Activated effector memory CD4-positive, alpha-beta T cell treated with anti-CD3 and anti-CD28 coated beads, Interleukin-2, amount 50 U/mL, for 16 hours (primary cell): Measurements from ENCODE around the gene C19orf85.
A peak's percentile ranks its signal among the peaks of the same experiment; 100 is the strongest.

Source experiments
- DNase-seq: peaks from one replicate; pipeline ENCODE4 v3.0.0-alpha.2; 2020

C19orf85 gene

GRCh38 chr19:55488986-55489710 is 24.6 kb upstream of the C19orf85 start:
- DNase-seq = no peak

DNA sequence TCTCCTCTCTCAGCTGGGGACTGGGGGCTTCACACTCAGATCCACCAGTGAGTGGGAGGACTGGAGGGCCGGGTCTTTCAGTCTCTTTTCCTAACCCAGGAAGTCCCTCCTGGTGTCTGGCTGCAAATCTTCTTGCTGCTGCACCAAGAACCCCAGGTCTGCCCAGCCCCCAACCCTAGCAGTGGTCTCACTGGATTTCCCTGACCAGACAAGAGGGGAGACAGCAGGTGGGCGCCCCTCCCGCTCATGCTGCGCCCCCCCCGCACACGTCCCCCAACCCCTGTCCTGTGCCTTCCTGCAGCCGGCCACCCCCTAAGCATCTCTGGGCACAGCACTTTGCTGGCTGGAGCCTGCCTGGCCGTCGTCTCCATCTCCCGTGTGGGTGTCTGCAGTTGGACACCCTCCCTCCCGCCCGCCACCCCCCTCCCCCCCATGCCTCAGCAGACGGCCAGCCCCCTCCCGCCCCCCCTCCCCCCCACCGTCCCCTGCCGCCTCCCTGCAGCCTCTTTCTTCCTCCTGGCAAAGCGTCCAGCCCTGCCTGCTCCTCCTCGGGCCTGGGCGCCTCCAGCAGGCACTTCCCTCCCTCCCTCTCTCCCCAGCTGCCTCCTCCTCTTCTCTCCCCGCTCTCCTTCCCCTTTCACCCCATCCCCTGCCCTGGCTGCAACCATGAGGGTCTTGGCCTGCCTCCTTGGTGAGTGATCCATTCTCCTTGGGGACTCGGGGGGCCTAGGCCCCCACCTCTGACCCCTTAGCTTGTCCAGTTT is 23.6 kb upstream of the C19orf85 start, which contains the start of gene SSC5D:
Gene SSC5D, plus strand, starts transcription at position 513 of the 764 bp plus-strand sequence. Its CDS starts 154 bp downstream, at position 667.
- DNase-seq = no peak

DNA sequence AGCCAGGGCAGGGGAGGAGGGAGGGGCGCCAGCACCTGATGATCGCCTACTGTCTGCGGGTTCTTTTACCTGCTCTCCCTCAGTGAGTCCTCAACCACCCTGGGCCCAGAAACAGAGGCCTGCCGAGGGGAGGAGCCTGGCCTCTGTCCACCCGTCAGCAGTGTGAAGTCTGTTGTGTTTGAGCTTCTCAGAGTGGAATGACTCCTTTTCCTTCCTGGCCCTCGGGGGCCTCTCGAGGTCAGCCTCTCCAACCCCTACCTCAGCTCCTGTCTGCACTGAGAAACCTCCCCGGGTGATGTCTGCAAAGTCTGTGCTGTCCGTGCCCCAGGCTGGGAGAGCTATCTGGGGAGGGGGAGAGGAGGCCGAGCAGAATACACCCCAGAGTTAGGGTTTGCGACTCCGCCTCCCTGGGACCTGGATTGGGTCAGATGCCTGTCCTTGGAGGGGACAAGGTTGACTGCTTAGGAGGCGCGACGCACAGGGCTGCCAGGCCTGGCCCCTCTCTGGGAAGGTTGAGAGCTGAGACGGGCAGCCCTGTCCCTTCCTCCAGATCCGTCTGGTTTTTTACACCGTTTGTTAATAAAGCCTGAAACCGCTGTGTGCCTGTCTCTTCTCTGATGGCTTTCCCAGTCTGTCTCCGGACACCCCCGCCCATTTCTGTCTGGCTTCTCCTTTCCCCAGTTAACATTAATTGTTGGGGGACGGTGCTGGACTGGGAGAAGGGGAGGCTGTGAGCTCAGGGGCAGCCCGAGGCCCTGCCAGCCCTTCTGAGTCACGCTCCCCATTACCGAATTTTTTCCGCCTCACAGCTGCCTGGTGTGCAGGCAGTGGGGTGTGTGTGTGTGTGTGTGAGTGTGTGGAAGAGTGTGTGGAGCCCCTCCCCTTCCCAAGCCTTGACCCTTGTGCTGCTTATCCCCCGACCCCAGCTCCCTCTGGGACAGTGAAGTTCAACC is 22.7 kb upstream of the C19orf85 start:
- peak; percentile 81 for DNase-seq

- DNase-seq = no peak
Measured at GRCh38 chr19:55486043-55486970, 21.8 kb upstream of the C19orf85 start.

DNA sequence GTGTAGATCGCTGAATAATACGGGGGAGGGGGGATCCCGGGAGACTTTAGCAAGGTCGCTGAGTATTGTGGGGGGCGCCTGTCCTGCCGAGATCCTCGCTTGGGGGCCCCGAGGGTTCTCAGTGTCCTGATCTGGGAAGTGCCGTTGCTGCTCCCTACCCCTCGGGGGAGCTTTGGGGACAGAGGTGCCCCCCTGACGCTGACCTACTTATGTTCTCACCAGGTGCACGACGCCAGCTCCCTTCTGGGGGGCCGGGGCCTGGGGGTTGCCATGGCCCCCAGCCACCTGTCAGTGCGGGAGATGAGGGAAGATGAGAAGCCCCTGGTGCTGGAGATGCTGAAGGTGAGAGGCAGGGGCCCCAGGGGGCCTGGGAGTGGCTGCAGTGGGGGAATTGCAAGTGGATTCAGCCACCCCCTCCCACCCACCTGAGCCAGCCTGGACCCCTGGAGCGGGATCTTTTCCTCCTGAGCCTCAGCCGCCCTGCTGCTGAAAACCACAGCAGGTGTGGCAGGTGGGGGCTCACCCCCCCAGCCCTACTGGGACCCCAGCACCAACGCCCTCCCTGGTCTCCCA is 21.0 kb upstream of the C19orf85 start:
- DNase-seq = no peak

GRCh38 chr19:55484593-55485438 is 20.3 kb upstream of the C19orf85 start, which contains the start of gene NAT14:
Gene NAT14, plus strand, starts transcription at chr19:55485188. Its CDS starts 521 bp downstream, at chr19:55485709.
- DNase-seq = peak; percentile 86

DNA sequence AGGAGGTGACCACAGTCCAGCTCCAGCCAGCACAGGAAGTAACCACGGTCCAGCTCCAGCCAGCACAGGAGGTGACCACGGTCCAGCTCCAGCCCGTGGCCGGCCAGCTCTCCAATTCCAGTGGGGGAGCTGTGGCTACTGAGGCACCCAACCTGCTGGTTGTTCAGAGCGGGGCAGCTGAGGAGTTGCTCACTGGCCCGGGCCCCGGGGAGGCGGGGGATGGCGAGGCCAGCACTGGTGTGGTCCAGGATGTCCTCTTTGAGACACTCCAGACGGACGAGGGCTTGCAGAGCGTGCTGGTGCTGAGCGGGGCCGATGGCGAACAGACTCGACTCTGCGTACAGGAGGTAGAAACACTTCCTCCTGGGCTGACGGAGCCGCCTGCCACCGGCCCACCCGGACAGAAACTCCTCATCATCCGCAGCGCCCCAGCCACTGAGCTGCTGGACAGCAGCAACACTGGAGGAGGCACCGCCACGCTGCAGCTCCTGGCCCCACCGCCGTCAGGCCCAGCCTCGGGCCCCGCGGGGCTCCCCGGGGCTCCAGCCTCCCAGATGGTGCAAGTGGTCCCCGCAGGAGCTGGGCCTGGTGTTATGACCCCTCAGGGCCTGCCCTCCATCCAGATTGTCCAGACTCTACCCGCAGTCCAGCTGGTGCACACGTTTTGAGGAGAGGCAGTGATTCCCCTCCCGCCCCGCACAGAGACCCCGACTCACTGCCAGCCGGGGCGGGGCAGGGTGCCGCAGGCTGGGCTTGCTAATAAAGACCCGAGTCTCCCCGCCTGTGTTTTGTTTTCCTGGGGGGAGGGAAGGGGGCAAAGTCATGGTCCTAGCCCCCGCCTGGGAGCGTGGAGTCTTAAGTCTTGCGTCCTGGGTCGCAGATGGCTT is 19.4 kb upstream of the C19orf85 start:
- DNase-seq = no peak

DNA sequence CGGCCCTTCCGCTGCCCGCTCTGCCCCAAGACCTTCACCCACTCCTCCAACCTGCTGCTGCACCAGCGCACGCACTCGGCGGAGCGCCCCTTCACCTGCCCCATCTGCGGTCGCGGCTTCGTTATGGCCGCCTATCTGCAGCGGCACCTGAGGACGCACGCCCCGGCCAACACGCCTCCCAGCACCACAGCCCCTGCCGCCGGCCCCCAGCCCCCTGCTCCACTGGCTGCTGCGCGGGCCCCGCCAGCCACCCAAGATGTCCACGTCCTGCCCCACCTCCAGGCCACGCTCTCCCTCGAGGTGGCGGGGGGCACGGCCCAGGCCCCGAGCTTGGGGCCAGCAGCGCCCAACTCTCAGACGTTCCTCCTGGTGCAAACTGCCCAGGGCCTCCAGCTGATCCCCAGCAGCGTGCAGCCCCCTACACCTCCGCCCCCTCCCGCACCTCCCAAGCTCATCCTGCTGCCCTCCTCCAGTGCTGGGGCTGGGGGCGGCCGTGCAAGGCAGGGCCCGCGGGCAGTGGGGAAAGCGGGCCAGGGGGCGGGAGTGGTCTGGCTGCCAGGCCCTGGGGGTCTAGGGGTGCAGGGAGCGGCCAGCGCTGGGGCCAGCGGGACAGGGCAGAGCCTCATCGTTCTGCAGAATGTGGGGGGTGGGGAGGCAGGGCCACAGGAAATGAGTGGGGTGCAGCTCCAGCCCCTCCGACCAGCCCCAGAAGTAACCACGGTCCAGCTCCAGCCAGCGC is 18.6 kb upstream of the C19orf85 start:
- DNase-seq = no peak

DNA sequence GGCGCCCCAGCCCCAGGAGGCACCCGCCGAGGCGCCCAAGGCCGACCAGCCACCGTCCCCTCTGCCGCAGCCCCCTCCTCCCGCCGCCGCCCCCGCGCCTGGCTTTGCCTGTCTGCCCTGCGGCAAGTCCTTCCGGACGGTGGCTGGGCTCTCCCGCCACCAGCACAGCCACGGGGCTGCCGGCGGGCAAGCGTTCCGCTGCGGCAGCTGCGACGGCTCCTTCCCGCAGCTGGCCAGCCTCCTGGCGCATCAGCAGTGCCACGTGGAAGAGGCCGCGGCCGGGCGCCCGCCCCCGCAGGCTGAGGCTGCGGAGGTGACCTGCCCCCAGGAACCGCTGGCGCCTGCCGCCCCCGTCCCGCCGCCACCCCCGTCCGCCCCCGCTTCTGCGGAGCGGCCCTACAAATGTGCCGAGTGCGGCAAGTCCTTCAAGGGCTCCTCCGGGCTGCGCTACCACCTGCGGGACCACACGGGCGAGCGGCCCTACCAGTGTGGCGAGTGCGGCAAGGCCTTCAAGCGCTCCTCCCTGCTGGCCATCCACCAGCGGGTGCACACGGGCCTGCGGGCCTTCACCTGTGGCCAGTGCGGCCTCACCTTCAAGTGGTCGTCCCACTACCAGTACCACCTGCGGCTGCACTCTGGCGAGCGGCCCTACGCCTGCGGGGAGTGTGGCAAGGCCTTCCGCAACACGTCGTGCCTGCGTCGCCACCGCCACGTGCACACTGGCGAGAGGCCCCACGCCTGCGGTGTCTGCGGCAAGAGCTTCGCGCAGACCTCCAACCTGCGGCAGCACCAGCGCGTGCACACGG is 17.8 kb upstream of the C19orf85 start:
- no peak for DNase-seq

- no peak for DNase-seq
Measured at GRCh38 chr19:55481794-55482155, 17.2 kb upstream of the C19orf85 start.

GRCh38 chr19:55481148-55481793 is 16.7 kb upstream of the C19orf85 start:
- DNase-seq = no peak

DNA sequence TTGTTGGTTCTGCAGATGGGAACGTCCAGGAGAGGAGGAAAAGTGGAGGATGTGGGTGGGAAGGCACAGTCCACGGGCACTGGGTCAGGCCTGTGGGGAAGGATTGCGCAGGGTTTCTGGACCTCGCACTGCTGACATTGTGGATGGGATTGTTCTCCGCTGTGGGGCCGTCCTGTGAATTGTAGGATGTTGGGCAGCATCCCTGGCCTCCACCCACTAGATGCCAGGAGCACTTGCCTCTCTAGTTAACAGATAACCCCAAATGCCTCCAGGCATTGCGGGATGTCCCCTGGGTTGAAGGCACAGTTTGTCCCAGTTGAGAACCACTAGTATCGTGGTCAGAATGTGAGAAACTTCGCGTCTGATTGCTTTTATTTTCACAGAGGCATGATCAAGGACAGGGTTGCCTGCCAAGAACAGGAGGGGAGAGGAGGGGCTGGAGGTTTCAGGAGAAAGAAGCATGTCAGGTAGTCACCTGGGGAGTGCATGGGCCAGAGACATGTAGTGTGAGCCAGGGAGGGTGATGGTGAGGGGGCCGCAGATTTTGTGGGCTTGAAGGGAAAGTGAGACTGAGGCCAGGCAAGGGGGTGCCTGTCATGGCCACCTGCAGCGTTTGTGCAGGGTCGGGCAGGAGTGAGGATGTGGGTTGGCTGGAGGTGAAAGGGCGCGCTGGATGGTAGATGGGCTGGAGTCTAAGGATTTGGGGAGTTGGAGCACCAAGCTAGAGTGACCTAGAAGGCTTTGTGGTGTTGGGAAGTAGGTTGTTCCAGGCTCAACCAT is 15.1 kb upstream of the C19orf85 start:
- no peak for DNase-seq

- no peak for DNase-seq
Measured at GRCh38 chr19:55479045-55479444, 14.5 kb upstream of the C19orf85 start.

GRCh38 chr19:55478364-55478763 is 13.8 kb upstream of the C19orf85 start:
- no peak for DNase-seq

DNA sequence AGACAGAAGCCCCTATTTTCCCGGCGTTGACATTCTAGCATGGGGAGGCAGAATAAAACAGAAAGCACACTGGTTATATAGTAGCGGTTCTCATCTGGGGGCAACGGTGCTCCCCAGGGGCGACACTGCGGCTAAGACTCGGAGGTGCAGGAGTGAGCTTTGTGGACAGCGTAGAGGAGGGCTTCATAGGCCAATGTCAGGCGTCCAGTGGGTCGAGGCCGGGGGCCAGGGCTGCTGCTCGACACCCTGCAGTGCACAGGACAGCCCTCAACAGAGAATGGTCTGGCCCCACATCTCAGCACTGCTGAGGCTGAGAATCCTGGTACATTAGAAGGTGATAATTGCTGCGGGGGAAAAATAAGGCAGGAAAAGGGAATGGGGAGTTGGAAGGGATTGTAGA is 13.4 kb upstream of the C19orf85 start:
- no peak for DNase-seq

- peak; percentile 99 for DNase-seq
Measured at GRCh38 chr19:55476100-55476775, 11.7 kb upstream of the C19orf85 start, which contains the start of gene ZNF628. Gene ZNF628, plus strand, starts transcription at chr19:55476617. Its CDS starts 3,294 bp downstream, at chr19:55479911.
